GM23248 (cell line): Measurements from ENCODE around the gene TRPV4. TPM values are rescaled to one million over a fixed set of nuclear protein-coding genes. Genes with fewer than 3 reads are reported as not detected.

Source experiments
- DNase-seq: peaks from one replicate; pipeline ENCODE4 v3.0.0-alpha.2; 2015
- H2AFZ ChIP-seq: fragments of 200-600 bp; sonication (generic); 2 replicates; pipeline ENCODE4 v1.6.1; 2016; ENCODE audit warnings: antibody characterized with exemption
- H3F3A ChIP-seq: fragments of 200-600 bp; sonication (generic); 2 replicates; pipeline ENCODE4 v1.6.1; 2016; ENCODE audit warnings: mild to moderate bottlenecking, antibody characterized with exemption, mixed run types; ENCODE audit not compliant: insufficient read depth
- H3K27ac ChIP-seq: fragments of 200-600 bp; sonication (generic); 2 replicates; pipeline ENCODE4 v1.5.1; 2016; ENCODE audit warnings: mild to moderate bottlenecking
- H3K27me3 ChIP-seq: fragments of 200-600 bp; sonication (generic); replicated peaks from 2 replicates; pipeline ENCODE4 v1.6.1; 2016; ENCODE audit warnings: mild to moderate bottlenecking; ENCODE audit not compliant: insufficient read depth
- H3K36me3 ChIP-seq: fragments of 200-600 bp; sonication (generic); 2 replicates; pipeline ENCODE4 v1.6.1; 2016; ENCODE audit warnings: low read depth, mild to moderate bottlenecking
- H3K4me1 ChIP-seq: fragments of 200-600 bp; sonication (generic); 2 replicates; pipeline ENCODE4 v1.6.1; 2016; ENCODE audit warnings: mild to moderate bottlenecking; ENCODE audit not compliant: insufficient read depth
- H3K4me2 ChIP-seq: fragments of 200-600 bp; sonication (generic); one replicate; pipeline ENCODE4 v1.6.1; 2016; ENCODE audit warnings: mild to moderate bottlenecking; ENCODE audit not compliant: unreplicated experiment
- H3K4me3 ChIP-seq: fragments of 200-600 bp; sonication (generic); 2 replicates; pipeline ENCODE4 v1.5.1; 2016; ENCODE audit warnings: mild to moderate bottlenecking
- H3K79me2 ChIP-seq: fragments of 200-600 bp; sonication (generic); 2 replicates; pipeline ENCODE4 v1.6.1; 2016; ENCODE audit warnings: mild to moderate bottlenecking; ENCODE audit not compliant: insufficient read depth
- H3K9ac ChIP-seq: fragments of 200-600 bp; sonication (generic); 2 replicates; pipeline ENCODE4 v1.6.1; 2016; ENCODE audit warnings: mild to moderate bottlenecking
- H3K9me2 ChIP-seq: fragments of 200-600 bp; sonication (generic); 2 replicates; pipeline ENCODE4 v1.6.1; 2016; ENCODE audit warnings: mixed run types, mild to moderate bottlenecking, moderate library complexity; ENCODE audit not compliant: insufficient read depth
- H3K9me3 ChIP-seq: fragments of 200-600 bp; sonication (generic); one replicate; pipeline ENCODE4 v1.6.1; 2017; ENCODE audit warnings: low read depth
- H4K20me1 ChIP-seq: fragments of 200-600 bp; sonication (generic); 2 replicates; pipeline ENCODE4 v1.6.0; 2016; ENCODE audit not compliant: insufficient read depth
- EZH2 ChIP-seq: fragments of 200-600 bp; sonication (generic); IDR thresholded peaks from 2 replicates; pipeline ENCODE4 v1.6.1; 2018; ENCODE audit warnings: antibody characterized with exemption, mild to moderate bottlenecking; ENCODE audit not compliant: insufficient read depth, poor library complexity, severe bottlenecking
- EZH2phosphoT487 ChIP-seq: fragments of 200-600 bp; sonication (generic); IDR thresholded peaks from 2 replicates; pipeline ENCODE4 v1.6.1; 2018; ENCODE audit warnings: antibody characterized with exemption, moderate library complexity, mild to moderate bottlenecking, low read depth; ENCODE audit not compliant: insufficient read depth
- WGBS, 2 experiments: methylation state at CpG; one replicate each; pipeline ENCODE4 v1.1.6; 2015 to 2017; ENCODE audit warnings: low lambda C conversion rate in 2 of 2, low coverage in 1 of 2; ENCODE audit errors: missing lambda C conversion rate in 2 of 2; 5-methylcytosine and 5-hydroxymethylcytosine counted together
- in situ Hi-C: fragments of 300-500 bp; cut with MboI; formaldehyde crosslinking; loops from 2 replicates; pipeline ENCODE4 v1.15.0; 2020
- polyA plus RNA-seq: library from polyadenylated mRNA; unstranded; fragments of >200 nt; fragmentation: Nextera tagmentation; extraction: Ambion mirVana; gene quantifications from 2 replicates; pipeline ENCODE4 v1.2.1, GENCODE V29; 2016
- total RNA-seq: library from RNA; depleted of rRNA; stranded (reverse); fragments of >200 nt; shearing (Covaris generic); gene quantifications from 2 replicates; pipeline ENCODE4 v1.2.3, GENCODE V29; 2014

Gene TRPV4
- total and polyA plus RNA-seq, 2 experiments from 2014 or later, result 0.65 to 2.6 TPM

DNA sequence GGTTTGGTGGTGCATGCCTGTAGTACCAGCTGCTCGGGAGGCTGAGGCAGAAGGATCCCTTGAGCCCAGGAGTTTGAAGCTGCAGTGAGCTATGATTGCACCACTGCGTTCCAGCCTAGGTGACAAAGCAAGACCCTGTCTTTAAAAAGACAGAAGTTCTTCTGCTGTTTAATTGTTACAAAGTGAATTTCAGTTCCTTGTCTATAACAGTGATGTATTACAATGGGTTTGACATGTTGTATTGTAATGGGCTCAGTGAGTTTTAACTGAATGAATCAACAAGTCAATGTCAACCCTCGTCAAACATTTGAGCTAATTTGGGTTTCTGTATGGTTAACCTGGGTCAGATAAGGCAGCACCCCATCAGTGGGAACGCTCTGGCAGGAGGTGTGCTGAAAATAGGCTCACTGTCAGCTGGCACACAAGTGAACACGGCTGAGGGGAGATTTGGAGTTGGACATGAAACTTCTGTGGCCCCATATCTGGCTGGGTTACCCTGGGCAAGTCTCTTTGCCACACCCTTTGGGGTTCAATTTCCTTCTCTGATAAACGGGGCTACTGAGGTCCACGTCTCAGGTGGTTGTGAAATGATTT is 14.0 kb upstream of the TRPV4 start:
- in situ Hi-C loops, result no loop called here
- Histone ChIP-seq H3K36me3 (no peaks in the 10 kb centered on the region), H3K27ac (no peak overlapping the region), H3K4me2 (no peak overlapping the region), H3F3A (peaks cover 8% of the 10 kb centered on the region; the same call in 1 of the 2 replicates), H3K9me3 (no peaks in the 10 kb centered on the region), H3K9me2 (no peaks in the 10 kb centered on the region), H3K9ac (no peak overlapping the region), H3K79me2 (no peaks in the 10 kb centered on the region), H4K20me1 (no peaks in the 10 kb centered on the region), H3K27me3 (no peaks in the 10 kb centered on the region), H2AFZ (no peak overlapping the region), H3K4me3 (no peak overlapping the region), H3K4me1 (no peaks in the 10 kb centered on the region)
- DNase-seq, result no peak
- 47 to 53% methylated on average over 7 of the region's 7 CpGs for WGBS, 2 experiments
- TF ChIP-seq EZH2 (no peak), EZH2phosphoT487 (no peak)

- in situ Hi-C loops, result no loop called here
- Histone ChIP-seq H3K4me1 (no peaks in the 10 kb centered on the region), H3K27me3 (no peaks in the 10 kb centered on the region), H2AFZ (peak overlapping the region; percentile 80), H3K4me2 (peak overlapping the region; percentile 75), H3K9ac (peak overlapping the region; percentile 47; the same call in 1 of the 2 replicates), H3K36me3 (no peaks in the 10 kb centered on the region), H3K9me3 (no peaks in the 10 kb centered on the region), H4K20me1 (no peaks in the 10 kb centered on the region), H3F3A (peaks cover 8% of the 10 kb centered on the region; the same call in 1 of the 2 replicates), H3K9me2 (no peaks in the 10 kb centered on the region), H3K4me3 (peak overlapping the region; percentile 62), H3K27ac (no peak overlapping the region), H3K79me2 (no peaks in the 10 kb centered on the region)
- 75 to 77% methylated on average over 7 of the region's 7 CpGs for WGBS, 2 experiments
- TF ChIP-seq EZH2 (no peak), EZH2phosphoT487 (no peak)
- DNase-seq, result no peak
Measured at GRCh38 chr12:109845824-109846205, 12.6 kb upstream of the TRPV4 start.

- Histone ChIP-seq H2AFZ (peak overlapping the region; percentile 80), H3K4me3 (peak overlapping the region; percentile 62), H3K4me1 (no peaks in the 10 kb centered on the region), H4K20me1 (no peaks in the 10 kb centered on the region), H3K27me3 (no peaks in the 10 kb centered on the region), H3K9me2 (no peaks in the 10 kb centered on the region), H3K27ac (no peak overlapping the region), H3F3A (peaks cover 8% of the 10 kb centered on the region; the same call in 1 of the 2 replicates), H3K9me3 (no peaks in the 10 kb centered on the region), H3K9ac (peak overlapping the region; percentile 47; the same call in 1 of the 2 replicates), H3K79me2 (no peaks in the 10 kb centered on the region), H3K36me3 (no peaks in the 10 kb centered on the region), H3K4me2 (peak overlapping the region; percentile 75)
- peak; percentile 88 for DNase-seq
- in situ Hi-C loops, result no loop called here
- TF ChIP-seq EZH2 (no peak), EZH2phosphoT487 (no peak)
- 5 to 7% methylated on average over 29 to 30 of the region's 30 CpGs for WGBS, 2 experiments
Measured at GRCh38 chr12:109844983-109845823, 12.0 kb upstream of the TRPV4 start.

DNA sequence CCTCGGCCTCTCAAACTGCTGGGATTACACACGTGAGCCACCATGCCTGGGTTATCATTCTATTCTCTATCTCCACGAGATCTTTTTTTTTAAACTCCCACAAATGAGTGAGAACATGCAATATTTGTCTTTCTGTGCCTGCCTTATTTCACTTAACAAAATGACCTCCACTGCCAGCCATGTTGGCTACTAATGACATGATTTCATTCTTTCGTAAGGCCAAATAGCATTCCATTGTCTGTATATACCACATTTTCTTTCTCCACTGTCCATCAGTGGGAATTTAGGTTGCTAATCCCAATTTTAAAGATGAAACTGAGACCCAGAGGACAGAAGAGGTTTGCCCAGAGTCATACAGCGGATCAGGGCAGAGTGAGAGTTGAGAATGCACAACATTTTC is 10.9 kb upstream of the TRPV4 start:
- no peaks in the 10 kb centered on the region for H3K79me2 ChIP-seq
- H3K9me2 ChIP-seq, result no peaks in the 10 kb centered on the region
- TF ChIP-seq EZH2phosphoT487, result no peak
- no peak for TF ChIP-seq EZH2
- H3K4me1 ChIP-seq, result no peaks in the 10 kb centered on the region
- 59 to 66% methylated on average over 5 of the region's 5 CpGs for WGBS, 2 experiments
- H3K4me2 ChIP-seq, result no peak overlapping the region
- H3K27me3 ChIP-seq, result no peaks in the 10 kb centered on the region
- peak overlapping the region; percentile 25; the same call in 1 of the 2 replicates for H2AFZ ChIP-seq
- H3K27ac ChIP-seq, result no peak overlapping the region
- DNase-seq, result peak; percentile 53
- H3K9ac ChIP-seq, result no peak overlapping the region
- H3K4me3 ChIP-seq, result no peak overlapping the region
- in situ Hi-C loops, result no loop called here
- H3K36me3 ChIP-seq, result no peaks in the 10 kb centered on the region
- H4K20me1 ChIP-seq, result no peaks in the 10 kb centered on the region
- peaks cover 6% of the 10 kb centered on the region; the same call in 1 of the 2 replicates for H3F3A ChIP-seq
- no peaks in the 10 kb centered on the region for H3K9me3 ChIP-seq
